Measurements from ENCODE around the gene SMCP.

DNA sequence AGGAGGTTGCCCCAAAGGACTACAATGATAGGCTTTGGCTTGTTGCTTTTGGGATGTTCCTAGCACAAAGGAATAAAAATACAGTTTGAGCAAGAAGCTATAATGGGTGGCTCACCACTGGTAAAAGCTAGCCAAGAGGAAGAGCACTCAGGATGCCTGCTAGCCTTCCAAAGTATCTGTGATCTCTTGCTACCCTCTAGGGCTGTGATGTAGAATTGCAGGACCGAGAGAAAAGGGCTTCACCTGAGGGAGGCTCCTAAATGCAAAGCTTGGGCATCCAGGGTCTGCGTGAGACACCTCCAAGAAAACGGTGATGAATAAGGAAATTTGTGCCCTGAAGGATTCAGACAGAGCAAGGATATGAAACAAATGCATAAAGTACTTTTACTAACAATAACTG, 48.0 kb downstream of the SMCP start:
- TF ChIP-seq SMARCC2 (IDR thresholded peaks at IDR 0.05) (no peak), ESRRA (CRISPR knock-in tag; IDR thresholded peaks at IDR 0.05; ENCODE audit: low read depth) (no peak)

Measured in HepG2 (cell line).